HG03045 (cell line): ENCODE results near the gene CGB5.

Source experiments
- ATAC-seq: cut with Tn5 transposase; IDR thresholded peaks from one replicate; pipeline ENCODE4 v1.9.1; 2021; ENCODE audit warnings: mild to moderate bottlenecking, moderate library complexity; ENCODE audit not compliant: unreplicated experiment

The CGB5 gene

DNA sequence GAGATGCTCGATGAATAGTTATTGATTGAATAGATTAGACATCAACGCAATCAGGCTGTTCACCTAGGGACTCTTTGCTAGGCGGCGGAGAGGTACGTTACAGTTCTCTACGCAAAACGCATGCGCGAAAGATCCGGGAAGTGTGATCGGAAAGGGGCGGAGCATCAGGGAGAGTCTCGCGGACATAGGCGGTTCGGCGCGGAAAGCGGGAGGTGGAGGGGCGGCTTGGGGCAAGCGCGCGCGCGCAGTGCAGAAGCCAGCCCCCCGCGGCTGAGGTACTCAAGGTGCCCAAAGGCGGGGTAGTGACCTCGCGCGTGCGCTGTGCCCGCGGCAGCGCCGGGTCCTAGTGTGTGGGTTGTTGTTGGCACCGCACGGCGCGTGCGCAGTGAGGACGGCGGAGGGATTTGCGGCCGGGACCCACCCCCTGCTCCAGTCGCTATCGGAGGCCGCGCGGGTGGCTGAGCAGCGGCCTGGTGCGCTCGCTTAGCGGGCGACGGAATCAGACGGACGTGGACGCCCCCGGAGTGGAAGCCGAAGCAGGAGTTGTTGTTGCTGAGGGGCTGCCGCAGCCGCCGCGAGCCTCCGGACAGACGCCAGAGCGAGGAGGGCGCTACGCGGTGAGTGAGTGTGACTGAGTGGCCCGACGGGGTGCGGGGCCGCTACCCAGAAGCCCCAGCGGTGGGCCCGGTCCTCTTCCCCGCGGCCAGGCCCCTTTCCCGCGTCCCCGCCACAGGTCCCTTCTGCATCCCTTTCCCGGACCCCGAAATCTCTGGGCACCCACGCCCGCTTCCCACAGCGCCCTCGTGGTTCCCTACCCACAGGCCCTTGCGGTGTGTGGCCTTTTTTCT lies 41.6 kb downstream of the CGB5 start, which contains the start of gene SNRNP70:
SNRNP70 (plus strand) TSS at position 432 of the 848 bp plus-strand sequence. CDS start 964 bp downstream, outside the sequence.
- peak; percentile 85 for ATAC-seq

- no peak for ATAC-seq
Measured at GRCh38 chr19:49085868-49086232, 42.2 kb downstream of the CGB5 start.

DNA sequence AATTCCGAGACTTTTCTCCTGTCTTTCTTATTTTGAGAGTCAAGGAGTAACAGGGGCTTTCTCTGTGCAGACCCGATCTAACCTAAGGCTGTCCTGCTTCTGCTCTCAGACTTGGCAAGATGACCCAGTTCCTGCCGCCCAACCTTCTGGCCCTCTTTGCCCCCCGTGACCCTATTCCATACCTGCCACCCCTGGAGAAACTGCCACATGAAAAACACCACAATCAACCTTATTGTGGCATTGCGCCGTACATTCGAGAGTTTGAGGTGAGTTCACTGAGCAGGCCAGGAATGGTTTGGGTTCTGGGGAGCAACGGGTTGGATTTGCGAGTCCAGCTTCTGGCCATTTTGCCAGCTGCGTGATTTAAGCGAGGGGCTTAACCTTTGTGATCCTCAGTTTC lies 42.6 kb downstream of the CGB5 start:
- ATAC-seq: no peak

GRCh38 chr19:49091391-49092038 lies 47.9 kb downstream of the CGB5 start:
- ATAC-seq: no peak

- no peak for ATAC-seq
Measured at GRCh38 chr19:49092686-49093085, 49.0 kb downstream of the CGB5 start.
